Left lung (tissue), 10 donors: ENCODE data around the gene SPINT2. TPM values are rescaled to one million over a fixed set of nuclear protein-coding genes. Genes with fewer than 3 reads are reported as not detected.

ENCODE experiments used
- ATAC-seq: fragments of 200-7000 bp; cut with Tn5 transposase; one replicate; pipeline ENCODE4 v1.9.1; 2020; ENCODE audit warnings: moderate library complexity
- DNase-seq, 4 donors: peaks; one replicate each; pipeline ENCODE4 v3.0.0-alpha.2; 2013 to 2020
- H3K27ac ChIP-seq, 2 donors: fragments of 200-600 bp; sonication (generic) in 1 of 2; one replicate each; pipeline versions ENCODE4 v1.5.0 to v1.8.0; 2020 to 2021
- H3K27me3 ChIP-seq, 2 donors: fragments of 200-600 bp; sonication (generic) in 1 of 2; one replicate each; pipeline versions ENCODE4 v1.5.0 to v1.8.0; 2020 to 2021
- H3K36me3 ChIP-seq, 2 donors: fragments of 200-600 bp; sonication (generic) in 1 of 2; one replicate each; pipeline versions ENCODE4 v1.5.0 to v1.8.0; 2020 to 2021
- H3K4me1 ChIP-seq, 2 donors: fragments of 200-600 bp; one replicate each; pipeline ENCODE4 v1.8.0; 2021
- H3K4me3 ChIP-seq, 2 donors: fragments of 200-600 bp; sonication (generic) in 1 of 2; one replicate each; pipeline versions ENCODE4 v1.5.0 to v1.8.0; 2020 to 2021; ENCODE audit warnings: mild to moderate bottlenecking in 1 of 2
- H3K9me3 ChIP-seq, 2 donors: fragments of 200-600 bp; sonication (generic) in 1 of 2; one replicate each; pipeline versions ENCODE4 v1.5.0 to v1.8.0; 2020 to 2021
- CTCF ChIP-seq, 2 donors: fragments of 200-600 bp; sonication (generic) in 1 of 2; IDR thresholded peaks; one replicate each; pipeline versions ENCODE4 v1.5.0 to v1.8.0; 2021; ENCODE audit warnings: antibody characterized with exemption in 2 of 2
- intact Hi-C, 2 donors: fragments of 100-400 bp; cut with DNase I; formaldehyde crosslinking; loops; one replicate each; pipeline versions ENCODE4 v1.11.2 to v1.14.2; 2022
- polyA plus RNA-seq, 6 donors: library from polyadenylated mRNA; unstranded; fragments of 120-200 nt; gene quantifications; one replicate each; pipeline ENCODE4 v1.2.1, GENCODE V29; 2013; ENCODE audit not compliant: insufficient read length in 6 of 6
- total RNA-seq, 2 donors: library from RNA; stranded (reverse); fragmentation: NEBNext Ultra II Directional; extraction: Animal tissue kit (Norgen Biotek cat#: 25700); gene quantifications; one replicate each; pipeline ENCODE4 v1.2.1, GENCODE V29; 2021
- donor health status: DM: no; HTN: yes; CAD: no.
- donor health status: DM: no; HTN: no; CAD: no.

SPINT2 gene
- total and polyA plus RNA-seq, 8 donors, result 206 to 317 (median 218) TPM

DNA sequence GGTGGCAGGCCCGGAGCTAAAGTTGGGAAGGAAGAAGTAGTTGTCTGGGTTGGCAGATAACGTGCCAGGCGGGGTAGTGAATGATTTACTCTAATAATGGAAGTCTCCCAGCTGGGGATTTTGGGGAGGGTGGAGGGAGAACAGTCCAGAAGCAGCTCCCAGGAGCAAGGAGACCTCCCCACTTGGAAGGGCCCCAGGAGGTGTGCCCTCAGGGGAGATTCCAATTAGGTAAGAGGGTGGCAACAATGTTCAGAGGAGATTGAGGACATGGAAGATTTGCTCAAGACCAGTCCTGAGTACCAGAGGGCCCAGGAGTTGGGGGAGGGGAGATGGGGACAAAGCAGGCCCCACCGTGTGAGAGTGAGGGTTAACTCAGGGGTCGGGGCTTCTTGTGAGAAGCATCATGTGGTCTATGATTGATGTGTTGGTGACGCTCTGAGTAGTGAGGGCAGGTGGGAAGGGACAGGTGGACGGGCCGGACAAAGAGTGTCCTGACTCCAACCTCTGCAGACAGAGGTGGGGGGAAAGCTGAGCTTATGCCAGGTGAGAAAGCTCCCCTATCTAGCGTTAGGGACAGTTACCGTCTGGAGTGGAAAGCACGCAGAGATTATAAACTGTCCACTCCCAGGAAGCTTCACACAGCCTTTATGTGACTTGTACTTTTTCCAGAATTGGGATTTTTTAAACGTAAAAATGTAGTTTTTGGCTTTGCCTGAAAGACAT, 3.5 kb downstream of the SPINT2 start:
- peak in 3 of 4 donors; percentile 31 to 52 (median 47) for DNase-seq
- TF ChIP-seq CTCF (IDR thresholded peaks at IDR 0.05), result no peak
- peak; percentile 8 for ATAC-seq
- peaks cover 0 to 10% of the 10 kb centered on the region in 2 donors for H3K27me3 ChIP-seq
- peaks cover 14 to 61% of the 10 kb centered on the region in 2 donors for H3K4me1 ChIP-seq
- no peaks in the 10 kb centered on the region for H3K9me3 ChIP-seq
- intact Hi-C loops, result no loop called here
- no peak overlapping the region for H3K4me3 ChIP-seq
- no peaks in the 10 kb centered on the region for H3K36me3 ChIP-seq
- peak overlapping the region in 1 of 2 donors; percentile 44 for H3K27ac ChIP-seq

- no peak overlapping the region for H3K4me3 ChIP-seq
- H3K4me1 ChIP-seq, result peaks cover 14 to 55% of the 10 kb centered on the region in 2 donors
- no peak for TF ChIP-seq CTCF (IDR thresholded peaks at IDR 0.05)
- H3K27ac ChIP-seq, result peak overlapping the region in 1 of 2 donors; percentile 44
- H3K9me3 ChIP-seq, result no peaks in the 10 kb centered on the region
- DNase-seq, result peak in 1 of 4 donors; percentile 28
- no peak for ATAC-seq
- H3K36me3 ChIP-seq, result no peaks in the 10 kb centered on the region
- intact Hi-C loops, result no loop called here
- H3K27me3 ChIP-seq, result peaks cover 0 to 10% of the 10 kb centered on the region in 2 donors
Observed at GRCh38 chr19:38268539-38268938, 4.2 kb downstream of the SPINT2 start.

DNA sequence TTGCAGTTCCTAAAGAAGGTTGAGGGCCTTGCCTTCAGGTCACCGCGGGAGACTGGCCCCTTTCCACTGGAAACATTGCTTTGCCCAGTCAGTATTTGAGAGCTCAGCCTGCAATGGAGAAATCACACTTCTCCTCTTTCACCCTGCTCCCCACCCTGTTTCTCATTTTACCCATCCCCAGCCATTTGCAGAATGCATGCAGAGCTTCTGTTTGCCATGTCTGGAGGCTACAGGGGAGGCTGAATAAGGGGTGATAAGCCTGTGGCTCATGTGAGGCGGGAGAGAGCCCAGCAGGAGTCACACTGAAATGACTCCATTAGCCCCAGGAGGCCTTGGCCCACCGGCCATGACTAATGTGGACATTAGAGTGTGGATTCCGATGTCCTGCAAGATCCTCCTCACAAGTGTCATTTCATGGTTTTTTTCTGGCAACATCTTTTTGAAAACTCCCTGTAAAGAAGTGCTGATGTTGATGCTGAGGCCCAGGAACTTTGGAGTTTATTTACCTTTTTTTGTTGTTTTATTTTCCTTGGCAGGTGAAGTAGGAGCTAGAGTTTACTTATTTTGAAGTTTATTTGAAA, 6.3 kb downstream of the SPINT2 start:
- no peaks in the 10 kb centered on the region for H3K36me3 ChIP-seq
- no peak for TF ChIP-seq CTCF (IDR thresholded peaks at IDR 0.05)
- ATAC-seq (no peak), DNase-seq (peak in 1 of 4 donors; percentile 55)
- H3K9me3 ChIP-seq, result no peaks in the 10 kb centered on the region
- no peak overlapping the region for H3K27ac ChIP-seq
- no peaks in the 10 kb centered on the region for H3K27me3 ChIP-seq
- H3K4me1 ChIP-seq, result peaks cover 21 to 54% of the 10 kb centered on the region in 2 donors
- H3K4me3 ChIP-seq, result no peak overlapping the region
- intact Hi-C loops, result no loop called here

- H3K27ac ChIP-seq, result no peak overlapping the region
- H3K9me3 ChIP-seq, result no peaks in the 10 kb centered on the region
- no peaks in the 10 kb centered on the region for H3K27me3 ChIP-seq
- H3K4me3 ChIP-seq, result no peak overlapping the region
- H3K36me3 ChIP-seq, result no peaks in the 10 kb centered on the region
- ATAC-seq (no peak), DNase-seq (no peak)
- no peak for TF ChIP-seq CTCF (IDR thresholded peaks at IDR 0.05)
- peaks cover 20 to 49% of the 10 kb centered on the region in 2 donors for H3K4me1 ChIP-seq
- intact Hi-C loops, result no loop called here
Observed at GRCh38 chr19:38273499-38273898, 9.1 kb downstream of the SPINT2 start.

- Histone ChIP-seq H3K4me1 (peaks cover 20 to 47% of the 10 kb centered on the region in 2 donors), H3K9me3 (no peaks in the 10 kb centered on the region), H3K27me3 (no peaks in the 10 kb centered on the region), H3K27ac (peak overlapping the region in 1 of 2 donors; percentile 39), H3K36me3 (no peaks in the 10 kb centered on the region), H3K4me3 (no peak overlapping the region)
- no peak for TF ChIP-seq CTCF (IDR thresholded peaks at IDR 0.05)
- peak in 3 of 4 donors; percentile 13 to 58 (median 52) for DNase-seq
- intact Hi-C loops, result no loop called here
- peak; percentile 49 for ATAC-seq
Observed at GRCh38 chr19:38274739-38275138, 10.4 kb downstream of the SPINT2 start.
